ENCODE results near the gene SLC16A13.
"Not testable (repeated sequence)": the region's sequence is repeated elsewhere in the genome, so short reads cannot be mapped to it uniquely, and the experiment has no call there.

- not testable (repeated sequence) for TF ChIP-seq YY1 (IDR thresholded peaks at IDR 0.05; ENCODE audit: low read depth, low read length); CEBPB (IDR thresholded peaks at IDR 0.05; ENCODE audit: low read depth, low read length); POLR2A (IDR thresholded peaks at IDR 0.05; ENCODE audit: control extremely low read depth in 1 of 2, low read depth in 2 of 2, low read length in 2 of 2); CHD2 (IDR thresholded peaks at IDR 0.05; ENCODE audit: low read length); CHD7 (IDR thresholded peaks at IDR 0.05; ENCODE audit: insufficient replicate concordance, low read length); SRF (IDR thresholded peaks at IDR 0.05; ENCODE audit: low read depth, low read length); RAD21 (IDR thresholded peaks at IDR 0.05 in 1 of 2, conservative IDR thresholded peaks at IDR 0.05 in 1 of 2; ENCODE audit: low read depth in 2 of 2, low read length in 2 of 2); GTF2F1 (IDR thresholded peaks at IDR 0.05; ENCODE audit: borderline replicate concordance, low read depth, low read length); JUND (IDR thresholded peaks at IDR 0.05; ENCODE audit: low read length)
- TF ChIP-seq, protein P1, sequence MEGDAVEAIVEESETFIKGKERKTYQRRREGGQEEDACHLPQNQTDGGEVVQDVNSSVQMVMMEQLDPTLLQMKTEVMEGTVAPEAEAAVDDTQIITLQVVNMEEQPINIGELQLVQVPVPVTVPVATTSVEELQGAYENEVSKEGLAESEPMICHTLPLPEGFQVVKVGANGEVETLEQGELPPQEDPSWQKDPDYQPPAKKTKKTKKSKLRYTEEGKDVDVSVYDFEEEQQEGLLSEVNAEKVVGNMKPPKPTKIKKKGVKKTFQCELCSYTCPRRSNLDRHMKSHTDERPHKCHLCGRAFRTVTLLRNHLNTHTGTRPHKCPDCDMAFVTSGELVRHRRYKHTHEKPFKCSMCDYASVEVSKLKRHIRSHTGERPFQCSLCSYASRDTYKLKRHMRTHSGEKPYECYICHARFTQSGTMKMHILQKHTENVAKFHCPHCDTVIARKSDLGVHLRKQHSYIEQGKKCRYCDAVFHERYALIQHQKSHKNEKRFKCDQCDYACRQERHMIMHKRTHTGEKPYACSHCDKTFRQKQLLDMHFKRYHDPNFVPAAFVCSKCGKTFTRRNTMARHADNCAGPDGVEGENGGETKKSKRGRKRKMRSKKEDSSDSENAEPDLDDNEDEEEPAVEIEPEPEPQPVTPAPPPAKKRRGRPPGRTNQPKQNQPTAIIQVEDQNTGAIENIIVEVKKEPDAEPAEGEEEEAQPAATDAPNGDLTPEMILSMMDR (IDR thresholded peaks at IDR 0.05; ENCODE audit: control extremely low read depth in 1 of 3, insufficient read depth in 1 of 3, low read depth in 1 of 3, low read length in 3 of 3), result not testable (repeated sequence)
- peak; percentile 68; the same call in 1 of the 2 replicates for TF ChIP-seq USF2 (IDR thresholded peaks at IDR 0.05; ENCODE audit: low read length)
Observed at GRCh38 chr17:7046725-7047397, 11.0 kb downstream of the SLC16A13 start.

All from H1 (cell line).